ENCODE data around the gene MPEG1.

The MPEG1 gene

DNA sequence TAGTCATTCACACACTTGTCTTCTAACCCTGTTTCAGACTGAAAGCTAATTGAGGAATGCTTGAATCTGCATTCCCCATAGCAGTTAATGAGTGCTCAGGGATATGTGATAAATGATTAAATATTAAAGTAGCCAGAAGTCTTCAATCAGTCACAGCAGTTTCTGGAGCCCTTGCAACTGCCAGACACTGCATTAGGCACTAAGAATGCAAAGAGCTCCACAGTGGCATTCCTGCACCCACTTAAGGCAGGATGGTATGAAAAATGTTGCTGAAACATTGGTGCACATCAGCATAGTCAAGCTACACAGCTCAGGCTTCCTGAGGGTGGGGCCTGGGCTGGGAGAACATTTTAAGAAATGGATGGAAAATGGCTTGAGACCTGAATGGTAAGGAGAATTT, 34.3 kb downstream of the MPEG1 start:
- H4K20me1 ChIP-seq (ENCODE audit: control insufficient read depth, insufficient read depth, low read depth, low read length), result no peaks in the 10 kb centered on the region; the same call in 1 of the 2 replicates
- no peaks in the 10 kb centered on the region for H3F3A ChIP-seq (ENCODE audit: control insufficient read depth, insufficient read depth)
- H3K4me3 ChIP-seq (ENCODE audit: low read length), result no peak overlapping the region
- H3K79me2 ChIP-seq (ENCODE audit: control insufficient read depth, low read length), result no peaks in the 10 kb centered on the region
- no peak overlapping the region for H3K4me2 ChIP-seq (ENCODE audit: low read length)
- H3K36me3 ChIP-seq (ENCODE audit: control insufficient read depth, low read length), result no peaks in the 10 kb centered on the region
- H3K4me1 ChIP-seq (ENCODE audit: control insufficient read depth, low read length), result peaks cover 8% of the 10 kb centered on the region
- H3K9me2 ChIP-seq (replicated peaks; ENCODE audit: control insufficient read depth, low read length), result no peaks in the 10 kb centered on the region
- no peak overlapping the region for H3K27ac ChIP-seq (ENCODE audit: low read depth, low read length)
- peaks cover 18% of the 10 kb centered on the region for H3K9me3 ChIP-seq (ENCODE audit: control insufficient read depth, insufficient read depth, low read length)
- H3K27me3 ChIP-seq (ENCODE audit: control insufficient read depth, low read length), result peaks cover 24% of the 10 kb centered on the region
- TF ChIP-seq, protein P1, sequence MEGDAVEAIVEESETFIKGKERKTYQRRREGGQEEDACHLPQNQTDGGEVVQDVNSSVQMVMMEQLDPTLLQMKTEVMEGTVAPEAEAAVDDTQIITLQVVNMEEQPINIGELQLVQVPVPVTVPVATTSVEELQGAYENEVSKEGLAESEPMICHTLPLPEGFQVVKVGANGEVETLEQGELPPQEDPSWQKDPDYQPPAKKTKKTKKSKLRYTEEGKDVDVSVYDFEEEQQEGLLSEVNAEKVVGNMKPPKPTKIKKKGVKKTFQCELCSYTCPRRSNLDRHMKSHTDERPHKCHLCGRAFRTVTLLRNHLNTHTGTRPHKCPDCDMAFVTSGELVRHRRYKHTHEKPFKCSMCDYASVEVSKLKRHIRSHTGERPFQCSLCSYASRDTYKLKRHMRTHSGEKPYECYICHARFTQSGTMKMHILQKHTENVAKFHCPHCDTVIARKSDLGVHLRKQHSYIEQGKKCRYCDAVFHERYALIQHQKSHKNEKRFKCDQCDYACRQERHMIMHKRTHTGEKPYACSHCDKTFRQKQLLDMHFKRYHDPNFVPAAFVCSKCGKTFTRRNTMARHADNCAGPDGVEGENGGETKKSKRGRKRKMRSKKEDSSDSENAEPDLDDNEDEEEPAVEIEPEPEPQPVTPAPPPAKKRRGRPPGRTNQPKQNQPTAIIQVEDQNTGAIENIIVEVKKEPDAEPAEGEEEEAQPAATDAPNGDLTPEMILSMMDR (IDR thresholded peaks at IDR 0.05; ENCODE audit: low read depth, low read length, poor library complexity, severe bottlenecking), result no peak
- TF ChIP-seq EZH2phosphoT487 (IDR thresholded peaks at IDR 0.05; ENCODE audit: borderline replicate concordance, low read length), result no peak

DNA sequence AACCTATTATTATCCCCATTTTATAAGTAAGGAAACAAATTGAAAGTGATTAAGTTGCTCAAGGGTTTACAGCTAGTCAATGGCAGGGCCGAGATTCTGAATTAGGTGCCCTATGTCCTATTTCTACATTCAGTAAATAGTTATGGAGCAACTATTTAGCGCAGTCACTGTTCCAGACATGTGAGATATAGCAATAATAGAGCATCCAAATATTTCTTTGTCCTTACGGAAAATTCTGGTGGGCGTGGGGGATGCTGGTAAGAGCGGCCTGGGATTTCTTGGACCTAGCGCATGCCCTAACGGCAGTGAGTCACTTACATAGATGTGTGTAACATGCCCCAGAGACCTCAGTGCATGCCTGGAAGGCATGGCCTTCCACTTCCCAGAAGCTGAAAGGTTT, 36.4 kb downstream of the MPEG1 start:
- Histone ChIP-seq H3K9me2 (replicated peaks; ENCODE audit: control insufficient read depth, low read length) (no peaks in the 10 kb centered on the region), H3K4me1 (ENCODE audit: control insufficient read depth, low read length) (peaks cover 18% of the 10 kb centered on the region), H3K4me2 (ENCODE audit: low read length) (no peak overlapping the region), H4K20me1 (ENCODE audit: control insufficient read depth, insufficient read depth, low read depth, low read length) (no peaks in the 10 kb centered on the region; the same call in 1 of the 2 replicates), H3K27ac (ENCODE audit: low read depth, low read length) (no peak overlapping the region), H3F3A (ENCODE audit: control insufficient read depth, insufficient read depth) (no peaks in the 10 kb centered on the region), H3K79me2 (ENCODE audit: control insufficient read depth, low read length) (no peaks in the 10 kb centered on the region), H3K27me3 (ENCODE audit: control insufficient read depth, low read length) (peaks cover 34% of the 10 kb centered on the region), H3K36me3 (ENCODE audit: control insufficient read depth, low read length) (no peaks in the 10 kb centered on the region), H3K9me3 (ENCODE audit: control insufficient read depth, insufficient read depth, low read length) (peaks cover 18% of the 10 kb centered on the region), H3K4me3 (ENCODE audit: low read length) (no peak overlapping the region)
- no peak for TF ChIP-seq EZH2phosphoT487 (IDR thresholded peaks at IDR 0.05; ENCODE audit: borderline replicate concordance, low read length)
- TF ChIP-seq, protein P1 (IDR thresholded peaks at IDR 0.05; ENCODE audit: low read depth, low read length, poor library complexity, severe bottlenecking), result no peak

DNA sequence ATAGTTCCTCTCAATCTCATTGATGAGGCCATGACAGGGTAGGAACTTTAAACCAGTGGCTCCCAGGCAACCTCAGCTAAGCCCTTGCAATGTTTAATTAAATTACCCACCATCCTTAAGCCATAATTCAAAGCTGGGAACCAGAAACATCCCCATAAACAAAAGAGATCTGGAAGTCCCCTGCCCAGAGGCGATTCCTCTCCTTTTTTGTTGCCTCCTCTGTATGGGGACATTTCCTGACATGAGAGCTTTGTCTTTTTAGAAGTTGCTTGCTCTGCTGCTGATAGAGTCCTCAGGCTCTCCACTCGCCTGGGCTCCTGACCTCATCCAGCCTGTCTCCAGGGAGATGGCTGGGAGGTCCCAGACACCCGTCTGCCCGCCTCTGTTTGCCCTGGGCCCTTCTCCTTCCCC, 37.6 kb downstream of the MPEG1 start:
- Histone ChIP-seq H3K9me2 (replicated peaks; ENCODE audit: control insufficient read depth, low read length) (no peaks in the 10 kb centered on the region), H4K20me1 (ENCODE audit: control insufficient read depth, insufficient read depth, low read depth, low read length) (no peaks in the 10 kb centered on the region; the same call in 1 of the 2 replicates), H3F3A (ENCODE audit: control insufficient read depth, insufficient read depth) (no peaks in the 10 kb centered on the region), H3K79me2 (ENCODE audit: control insufficient read depth, low read length) (no peaks in the 10 kb centered on the region), H3K27ac (ENCODE audit: low read depth, low read length) (no peak overlapping the region), H3K4me2 (ENCODE audit: low read length) (no peak overlapping the region), H3K27me3 (ENCODE audit: control insufficient read depth, low read length) (peaks cover 38% of the 10 kb centered on the region), H3K4me3 (ENCODE audit: low read length) (no peak overlapping the region), H3K9me3 (ENCODE audit: control insufficient read depth, insufficient read depth, low read length) (peaks cover 15% of the 10 kb centered on the region; the same call in 1 of the 2 replicates), H3K36me3 (ENCODE audit: control insufficient read depth, low read length) (no peaks in the 10 kb centered on the region), H3K4me1 (ENCODE audit: control insufficient read depth, low read length) (peaks cover 21% of the 10 kb centered on the region)
- TF ChIP-seq EZH2phosphoT487 (IDR thresholded peaks at IDR 0.05; ENCODE audit: borderline replicate concordance, low read length), result no peak
- TF ChIP-seq, protein P1 (IDR thresholded peaks at IDR 0.05; ENCODE audit: low read depth, low read length, poor library complexity, severe bottlenecking), result no peak

All from DOHH2 (cell line).